ENCODE measurements around the gene IGSF9. TPM values are rescaled to one million over a fixed set of nuclear protein-coding genes. Genes with fewer than 3 reads are reported as not detected.
"Not testable (repeated sequence)": the region's sequence is repeated elsewhere in the genome, so short reads cannot be mapped to it uniquely, and the experiment has no call there.

Gene IGSF9
- total RNA-seq, 1 experiment from 2014 or later: 15.6 TPM

DNA sequence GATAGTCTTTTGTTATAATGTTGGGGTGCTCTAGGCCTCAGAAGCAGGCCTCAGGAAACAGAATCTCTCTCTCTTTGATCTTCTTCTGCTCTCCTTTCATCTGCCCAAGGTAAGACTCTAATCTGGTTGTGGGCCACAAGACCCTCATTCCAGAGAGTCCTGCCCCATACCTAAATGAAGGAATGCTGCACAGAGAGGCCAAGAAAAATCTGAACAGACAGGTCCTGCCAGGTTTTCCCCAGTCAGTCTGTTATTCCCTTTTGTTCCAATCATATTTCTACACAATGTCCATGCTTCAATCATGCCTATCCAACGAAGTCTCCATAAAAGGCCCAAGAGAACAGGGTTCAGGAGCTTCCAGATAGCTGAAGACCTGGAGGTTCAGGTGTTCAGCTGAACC lies 38.5 kb downstream of the IGSF9 start:
- Histone ChIP-seq H3K9me3 (ENCODE audit: low read length) (no peaks in the 10 kb centered on the region), H2AFZ (ENCODE audit: low read length) (no peak overlapping the region), H3K79me2 (ENCODE audit: low read length) (0 out of 2 replicates have a peak, but pooled peaks cover 5% of the 10 kb centered on the region), H4K20me1 (ENCODE audit: low read length) (no peaks in the 10 kb centered on the region), H3K4me2 (ENCODE audit: low read length) (no peak overlapping the region; the same call in 1 of the 2 replicates), H3K27me3 (ENCODE audit: low read length) (no peaks in the 10 kb centered on the region), H3K4me3 (ENCODE audit: low read length) (no peak overlapping the region), H3K9me2 (replicated peaks; ENCODE audit: low read length) (no peaks in the 10 kb centered on the region), H3F3A (ENCODE audit: low read length, unreplicated experiment) (no peaks in the 10 kb centered on the region), H3K27ac (ENCODE audit: low read length) (no peak overlapping the region), H3K9ac (ENCODE audit: low read length) (no peak overlapping the region), H3K36me3 (ENCODE audit: low read depth, low read length) (no peaks in the 10 kb centered on the region), H3K4me1 (ENCODE audit: insufficient read depth, low read length) (peaks cover 32% of the 10 kb centered on the region)
- ATAC-seq (no peak), DNase-seq (peak; percentile 41)
- ChIA-PET POLR2A (ENCODE audit: unreplicated experiment) (interaction anchor here (0.6 kb wide), 1 partner anchor 10 kb away, joined by 3 read pairs; no protein-coding TSS in a partner anchor), CTCF (no interaction called here)
- TF ChIP-seq EZH2 (IDR thresholded peaks at IDR 0.05; ENCODE audit: low read length, unreplicated experiment) (no peak), CTCF (conservative IDR thresholded peaks at IDR 0.05; ENCODE audit: low read depth, low read length) (no peak), EZH2phosphoT487 (IDR thresholded peaks at IDR 0.05; ENCODE audit: borderline replicate concordance, low read length) (no peak)
- intact Hi-C loops (cut with micrococcal nuclease): no loop called here
- BruUV-seq (replicated peaks): no TSS peak

GRCh38 chr1:159904036-159904435 lies 41.4 kb downstream of the IGSF9 start:
- H3K9me3 ChIP-seq (ENCODE audit: low read length); H3K79me2 ChIP-seq (ENCODE audit: low read length); H4K20me1 ChIP-seq (ENCODE audit: low read length); H3K4me2 ChIP-seq (ENCODE audit: low read length); H3K4me3 ChIP-seq (ENCODE audit: low read length); H3K27ac ChIP-seq (ENCODE audit: low read length); H3K9me2 ChIP-seq (replicated peaks; ENCODE audit: low read length); H3K27me3 ChIP-seq (ENCODE audit: low read length); H3K9ac ChIP-seq (ENCODE audit: low read length); H3F3A ChIP-seq (ENCODE audit: low read length, unreplicated experiment); ATAC-seq; H3K36me3 ChIP-seq (ENCODE audit: low read depth, low read length); CTCF ChIA-PET; BruUV-seq (replicated peaks); POLR2A ChIA-PET (ENCODE audit: unreplicated experiment); H2AFZ ChIP-seq (ENCODE audit: low read length); intact Hi-C loops (cut with micrococcal nuclease); DNase-seq: not testable (repeated sequence)
- H3K4me1 ChIP-seq (ENCODE audit: insufficient read depth, low read length): peaks cover 27% of the 10 kb centered on the region

DNA sequence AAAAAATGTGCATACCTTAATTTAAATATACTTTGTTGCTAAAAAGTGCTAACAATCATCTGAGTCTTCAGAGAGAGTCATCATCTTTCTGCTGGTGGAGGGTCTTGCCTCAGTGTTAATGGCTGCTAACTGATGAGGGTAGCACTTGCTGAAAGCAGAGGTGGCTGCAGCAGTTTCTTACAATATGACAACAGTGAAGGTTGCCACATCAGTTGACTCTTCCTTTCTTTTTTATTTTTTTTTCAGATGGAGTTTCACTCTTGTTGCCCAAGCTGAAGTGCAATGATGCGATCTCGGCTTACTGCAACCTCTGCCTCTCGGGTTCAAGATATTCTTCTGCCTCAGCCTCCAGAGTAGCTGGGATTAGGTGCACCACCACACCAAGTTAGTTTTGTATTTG lies 42.9 kb downstream of the IGSF9 start:
- H3K27me3 ChIP-seq (ENCODE audit: low read length): no peaks in the 10 kb centered on the region
- no peak for ATAC-seq
- H3K9me2 ChIP-seq (replicated peaks; ENCODE audit: low read length): no peaks in the 10 kb centered on the region
- no peak overlapping the region for H3K4me3 ChIP-seq (ENCODE audit: low read length)
- no peaks in the 10 kb centered on the region for H3F3A ChIP-seq (ENCODE audit: low read length, unreplicated experiment)
- H4K20me1 ChIP-seq (ENCODE audit: low read length): no peaks in the 10 kb centered on the region
- no peak overlapping the region for H2AFZ ChIP-seq (ENCODE audit: low read length)
- H3K9me3 ChIP-seq (ENCODE audit: low read length): no peaks in the 10 kb centered on the region
- intact Hi-C loops (cut with micrococcal nuclease): no loop called here
- H3K79me2 ChIP-seq (ENCODE audit: low read length): no peaks in the 10 kb centered on the region
- peaks cover 27% of the 10 kb centered on the region for H3K4me1 ChIP-seq (ENCODE audit: insufficient read depth, low read length)
- no peaks in the 10 kb centered on the region for H3K36me3 ChIP-seq (ENCODE audit: low read depth, low read length)
- POLR2A ChIA-PET (ENCODE audit: unreplicated experiment): no interaction called here
- CTCF ChIA-PET: interaction anchor here (0.7 kb wide), 1 partner anchor 99 kb away, joined by 5 read pairs; no protein-coding TSS in a partner anchor
- H3K4me2 ChIP-seq (ENCODE audit: low read length): no peak overlapping the region
- no peak for DNase-seq
- no TSS peak for BruUV-seq (replicated peaks)
- TF ChIP-seq CTCF (conservative IDR thresholded peaks at IDR 0.05; ENCODE audit: low read depth, low read length) (no peak), EZH2phosphoT487 (IDR thresholded peaks at IDR 0.05; ENCODE audit: borderline replicate concordance, low read length) (no peak), EZH2 (IDR thresholded peaks at IDR 0.05; ENCODE audit: low read length, unreplicated experiment) (no peak)
- no peak overlapping the region for H3K27ac ChIP-seq (ENCODE audit: low read length)
- no peak overlapping the region for H3K9ac ChIP-seq (ENCODE audit: low read length)

All from PC-3 (cell line).